Calu3 (cell line): ENCODE data around the gene OR2A12. TPM values are rescaled to one million over a fixed set of nuclear protein-coding genes. Genes with fewer than 3 reads are reported as not detected.

ENCODE experiments used
- BruUV-seq: library from RNA; stranded (reverse); fragments of 400-500 nt; replicated peaks from 2 replicates; lab custom pipeline; 2021; lab: Mats Ljungman, UMichigan
- CTCF ChIA-PET: fragments of 300-600 bp; sonication (Branson Sonifier 250); formaldehyde crosslinking; loops from one replicate; lab custom pipeline; 2022; ENCODE audit warnings: antibody characterized with exemption; lab: Charles Lee
- DNase-seq: peaks from one replicate; pipeline ENCODE4 v3.0.0; 2022
- H3K27ac Mint-ChIP-seq: one replicate; pipeline ENCODE4 v1.8.0; 2022; ENCODE audit warnings: mixed read lengths; ENCODE audit not compliant: unreplicated experiment
- H3K27me3 Mint-ChIP-seq: one replicate; pipeline ENCODE4 v1.8.0; 2022; ENCODE audit warnings: mixed read lengths; ENCODE audit not compliant: unreplicated experiment
- H3K36me3 Mint-ChIP-seq: one replicate; pipeline ENCODE4 v1.8.0; 2022; ENCODE audit warnings: mild to moderate bottlenecking, moderate library complexity, mixed read lengths; ENCODE audit not compliant: insufficient read depth, unreplicated experiment
- H3K4me1 Mint-ChIP-seq: one replicate; pipeline ENCODE4 v1.8.0; 2022; ENCODE audit warnings: mild to moderate bottlenecking, low read depth, mixed read lengths; ENCODE audit not compliant: unreplicated experiment
- H3K4me3 Mint-ChIP-seq: one replicate; pipeline ENCODE4 v1.8.0; 2022; ENCODE audit warnings: mild to moderate bottlenecking, low read depth, moderate library complexity, mixed read lengths; ENCODE audit not compliant: unreplicated experiment
- H3K9me3 Mint-ChIP-seq: one replicate; pipeline ENCODE4 v1.8.0; 2022; ENCODE audit warnings: low read depth, mixed read lengths; ENCODE audit not compliant: unreplicated experiment
- intact Hi-C: fragments of 100-400 bp; cut with micrococcal nuclease; formaldehyde crosslinking; loops from one replicate; pipeline ENCODE4 v1.10.0; 2022; ENCODE audit not compliant: unreplicated experiment
- total RNA-seq: library from RNA; stranded (reverse); gene quantifications from 2 replicates; pipeline ENCODE4 v1.2.3, GENCODE V29; 2022
- TF ChIP-seq, protein P1 (sequence below): fragments of 200-600 bp; IDR thresholded peaks from one replicate; pipeline ENCODE4 v1.8.0; 2022; ENCODE audit warnings: antibody characterized with exemption; ENCODE audit not compliant: unreplicated experiment

OR2A12 gene
- total RNA-seq, 1 experiment from 2014 or later = not detected

- DNase-seq = no peak
- CTCF ChIA-PET = no interaction called here
- no peaks in the 10 kb centered on the region for H3K4me1 Mint-ChIP-seq
- H3K9me3 Mint-ChIP-seq = no peaks in the 10 kb centered on the region
- H3K36me3 Mint-ChIP-seq = no peaks in the 10 kb centered on the region
- BruUV-seq = no TSS peak
- no peak overlapping the region for H3K27ac Mint-ChIP-seq
- TF ChIP-seq, protein P1, sequence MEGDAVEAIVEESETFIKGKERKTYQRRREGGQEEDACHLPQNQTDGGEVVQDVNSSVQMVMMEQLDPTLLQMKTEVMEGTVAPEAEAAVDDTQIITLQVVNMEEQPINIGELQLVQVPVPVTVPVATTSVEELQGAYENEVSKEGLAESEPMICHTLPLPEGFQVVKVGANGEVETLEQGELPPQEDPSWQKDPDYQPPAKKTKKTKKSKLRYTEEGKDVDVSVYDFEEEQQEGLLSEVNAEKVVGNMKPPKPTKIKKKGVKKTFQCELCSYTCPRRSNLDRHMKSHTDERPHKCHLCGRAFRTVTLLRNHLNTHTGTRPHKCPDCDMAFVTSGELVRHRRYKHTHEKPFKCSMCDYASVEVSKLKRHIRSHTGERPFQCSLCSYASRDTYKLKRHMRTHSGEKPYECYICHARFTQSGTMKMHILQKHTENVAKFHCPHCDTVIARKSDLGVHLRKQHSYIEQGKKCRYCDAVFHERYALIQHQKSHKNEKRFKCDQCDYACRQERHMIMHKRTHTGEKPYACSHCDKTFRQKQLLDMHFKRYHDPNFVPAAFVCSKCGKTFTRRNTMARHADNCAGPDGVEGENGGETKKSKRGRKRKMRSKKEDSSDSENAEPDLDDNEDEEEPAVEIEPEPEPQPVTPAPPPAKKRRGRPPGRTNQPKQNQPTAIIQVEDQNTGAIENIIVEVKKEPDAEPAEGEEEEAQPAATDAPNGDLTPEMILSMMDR = no peak
- H3K27me3 Mint-ChIP-seq = no peaks in the 10 kb centered on the region
- intact Hi-C loops = loop anchor here (10.0 kb wide), 1 partner anchor 665 kb away; the partner anchor contains the start of gene TAS2R60
- H3K4me3 Mint-ChIP-seq = no peak overlapping the region
Observed at GRCh38 chr7:144110272-144110671, 24.2 kb downstream of the OR2A12 start.

- CTCF ChIA-PET = interaction anchor here (1.1 kb wide), 1 partner anchor 15 kb away, joined by 3 read pairs; no protein-coding TSS in a partner anchor
- Mint-ChIP-seq H3K4me1 (no peaks in the 10 kb centered on the region), H3K27me3 (no peaks in the 10 kb centered on the region), H3K36me3 (no peaks in the 10 kb centered on the region), H3K9me3 (no peaks in the 10 kb centered on the region), H3K27ac (no peak overlapping the region), H3K4me3 (no peak overlapping the region)
- intact Hi-C loops = loop anchor here (10.0 kb wide), 1 partner anchor 669 kb away; the partner anchor contains the start of gene TAS2R60
- no peak for DNase-seq
- TF ChIP-seq, protein P1 = no peak
- BruUV-seq = no TSS peak
Observed at GRCh38 chr7:144113651-144114050, 27.6 kb downstream of the OR2A12 start.

- H3K27me3 Mint-ChIP-seq = no peaks in the 10 kb centered on the region
- BruUV-seq = no TSS peak
- no peak overlapping the region for H3K27ac Mint-ChIP-seq
- TF ChIP-seq, protein P1 = no peak
- H3K9me3 Mint-ChIP-seq = peaks cover 2% of the 10 kb centered on the region
- intact Hi-C loops = loop anchor here (10.0 kb wide), 1 partner anchor 674 kb away; the partner anchor contains the start of gene TAS2R60
- DNase-seq = no peak
- no peaks in the 10 kb centered on the region for H3K36me3 Mint-ChIP-seq
- no peak overlapping the region for H3K4me3 Mint-ChIP-seq
- CTCF ChIA-PET = no interaction called here
- H3K4me1 Mint-ChIP-seq = no peaks in the 10 kb centered on the region
Observed at GRCh38 chr7:144118341-144118740, 32.3 kb downstream of the OR2A12 start.

GRCh38 chr7:144122876-144123275, 36.8 kb downstream of the OR2A12 start, which contains the start of gene OR2A14:
Gene OR2A14 (plus strand): TSS chr7:144123176. CDS start chr7:144129113, 5,937 bp downstream.
- H3K36me3 Mint-ChIP-seq = no peaks in the 10 kb centered on the region
- peaks cover 2% of the 10 kb centered on the region for H3K9me3 Mint-ChIP-seq
- BruUV-seq = no TSS peak
- DNase-seq = no peak
- TF ChIP-seq, protein P1 = no peak
- no peaks in the 10 kb centered on the region for H3K27me3 Mint-ChIP-seq
- no peak within 1 kb of the TSS for H3K4me3 Mint-ChIP-seq
- no peaks in the 10 kb centered on the region for H3K4me1 Mint-ChIP-seq
- intact Hi-C loops = no loop called here
- no peak within 1 kb of the TSS for H3K27ac Mint-ChIP-seq
- CTCF ChIA-PET = no interaction called here
